Activated CD8-positive, alpha-beta memory T cell treated with anti-CD3 and anti-CD28 coated beads, Interleukin-2, amount 10 ng/mL, durations not matched to agents 7 days and 5 days (primary cell): Measurements from ENCODE around the gene PPP1R3F. TPM values are rescaled to one million over a fixed set of nuclear protein-coding genes. Genes with fewer than 3 reads are reported as not detected.

Experiments
- ATAC-seq: fragments of 150-1000 bp; cut with Tn5 transposase; one replicate; pipeline ENCODE4 v1.10.0; 2021; ENCODE audit warnings: moderate library complexity
- CTCF ChIA-PET: fragments of 350-600 bp; sonication (Branson Sonifier 250); formaldehyde crosslinking; loops from one replicate; lab custom pipeline; 2021; ENCODE audit warnings: antibody characterized with exemption; lab: Charles Lee
- DNase-seq: peaks from one replicate; pipeline ENCODE4 v3.0.0-alpha.2; 2020
- H3K27ac Mint-ChIP-seq: one replicate; pipeline ENCODE4 v1.8.0; 2021; ENCODE audit warnings: mild to moderate bottlenecking, mixed read lengths
- H3K27me3 Mint-ChIP-seq: one replicate; pipeline ENCODE4 v1.8.0; 2021; ENCODE audit warnings: mixed read lengths
- H3K36me3 Mint-ChIP-seq: one replicate; pipeline ENCODE4 v1.8.0; 2021; ENCODE audit warnings: mild to moderate bottlenecking, mixed read lengths
- H3K4me1 Mint-ChIP-seq: one replicate; pipeline ENCODE4 v1.8.0; 2021; ENCODE audit warnings: mixed read lengths
- H3K4me3 Mint-ChIP-seq: one replicate; pipeline ENCODE4 v1.8.0; 2021; ENCODE audit warnings: mild to moderate bottlenecking, moderate library complexity, mixed read lengths
- H3K9me3 Mint-ChIP-seq: one replicate; pipeline ENCODE4 v1.8.0; 2022; ENCODE audit warnings: low read depth, mixed read lengths
- total RNA-seq, 2 experiments: library from RNA; stranded (reverse); gene quantifications; one replicate each; pipeline ENCODE4 v1.2.3, GENCODE V29; 2021

PPP1R3F gene
- total RNA-seq, 2 experiments from 2014 or later = 13.9 to 14.4 TPM

DNA sequence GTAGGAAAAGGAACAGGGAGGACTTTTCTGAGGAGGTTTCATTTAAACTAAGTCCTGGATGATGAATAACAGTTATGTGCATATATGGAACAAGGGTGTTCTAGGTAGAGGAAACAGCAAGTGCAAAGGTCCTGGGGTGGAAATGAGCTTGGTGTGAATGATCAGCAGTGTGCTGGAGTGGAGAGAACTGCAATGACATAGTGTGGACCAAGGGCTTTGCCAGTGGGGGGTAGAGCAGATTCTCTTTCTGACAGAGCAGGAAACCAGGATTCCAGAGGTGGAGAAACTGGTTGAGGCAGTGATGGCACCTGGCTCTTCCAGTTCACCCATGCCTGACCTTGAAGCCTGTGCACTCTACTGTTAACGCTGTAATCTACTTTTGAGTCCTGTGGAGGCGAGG lies 1.7 kb downstream of the PPP1R3F start:
- no peak for ATAC-seq
- H3K4me3 Mint-ChIP-seq = peak overlapping the region; percentile 80
- CTCF ChIA-PET = interaction anchor here (0.9 to 2.6 kb wide), 3 partner anchors 10 to 80 kb away, joined by 3 to 6 read pairs (median 5); no protein-coding TSS in a partner anchor
- no peak for DNase-seq
- H3K27me3 Mint-ChIP-seq = no peaks in the 10 kb centered on the region
- peaks cover 32% of the 10 kb centered on the region for H3K36me3 Mint-ChIP-seq
- peaks cover 70% of the 10 kb centered on the region for H3K4me1 Mint-ChIP-seq
- no peaks in the 10 kb centered on the region for H3K9me3 Mint-ChIP-seq
- H3K27ac Mint-ChIP-seq = peak overlapping the region; percentile 95

DNA sequence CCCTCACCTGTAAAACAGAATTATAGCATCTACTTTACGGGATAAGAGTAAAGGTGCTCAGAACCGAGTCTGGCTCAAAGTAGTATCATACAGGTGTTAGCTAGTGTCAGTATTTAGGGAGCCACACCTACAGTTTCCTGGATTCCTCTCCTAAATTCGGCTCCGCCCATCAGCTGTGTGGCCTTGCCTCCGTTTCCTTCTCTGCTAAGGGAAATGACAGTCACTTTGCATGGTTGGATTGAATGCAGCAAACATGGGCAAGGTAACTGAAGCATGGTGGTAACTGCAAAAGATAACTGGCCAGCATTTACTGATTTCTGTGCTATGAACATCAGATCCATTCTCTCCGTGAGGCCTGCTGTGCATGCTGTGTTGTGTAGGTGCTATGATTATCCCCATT lies 2.8 kb downstream of the PPP1R3F start:
- Mint-ChIP-seq H3K4me1 (peaks cover 75% of the 10 kb centered on the region), H3K27me3 (no peaks in the 10 kb centered on the region), H3K9me3 (no peaks in the 10 kb centered on the region), H3K36me3 (peaks cover 32% of the 10 kb centered on the region), H3K27ac (peak overlapping the region; percentile 95), H3K4me3 (peak overlapping the region; percentile 80)
- CTCF ChIA-PET = interaction anchor here (1.3 to 2.1 kb wide), 4 partner anchors 15 to 117 kb away, joined by 4 to 6 read pairs (median 6); no protein-coding TSS in a partner anchor
- DNase-seq (peak; percentile 59), ATAC-seq (no peak)

DNA sequence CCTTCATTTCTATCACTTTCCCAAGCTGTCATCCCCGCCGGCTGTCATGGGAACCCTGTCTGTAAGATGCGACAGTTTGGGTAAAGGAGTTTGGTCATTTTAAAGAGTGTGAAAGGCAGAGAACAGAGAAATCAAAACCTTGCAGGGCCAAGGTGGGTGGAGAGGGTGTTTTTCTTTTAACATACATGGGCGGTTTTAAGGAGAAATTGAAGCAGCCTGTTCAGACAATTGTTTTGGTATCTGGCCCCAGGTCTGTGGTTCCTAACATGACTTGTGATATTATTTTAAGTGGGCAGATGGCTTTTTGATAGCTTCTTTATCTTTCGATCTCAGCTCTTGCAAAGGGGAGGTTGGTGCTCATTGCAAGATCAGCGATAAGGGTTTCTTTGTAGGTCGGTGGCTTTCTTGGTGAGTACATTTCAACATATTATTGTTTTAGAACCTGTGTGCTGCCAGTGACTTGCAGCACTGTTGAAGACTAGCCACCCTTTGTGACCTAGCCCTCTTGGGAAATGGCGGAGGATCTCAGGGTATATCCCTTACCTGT lies 3.7 kb downstream of the PPP1R3F start:
- peak overlapping the region; percentile 95 for H3K27ac Mint-ChIP-seq
- DNase-seq (peak; percentile 77), ATAC-seq (peak; percentile 2)
- H3K36me3 Mint-ChIP-seq = peaks cover 32% of the 10 kb centered on the region
- H3K4me1 Mint-ChIP-seq = peaks cover 76% of the 10 kb centered on the region
- peak overlapping the region; percentile 80 for H3K4me3 Mint-ChIP-seq
- no peaks in the 10 kb centered on the region for H3K9me3 Mint-ChIP-seq
- H3K27me3 Mint-ChIP-seq = no peaks in the 10 kb centered on the region
- CTCF ChIA-PET = interaction anchor here (1.3 to 2.1 kb wide), 4 partner anchors 14 to 118 kb away, joined by 4 to 6 read pairs (median 6); no protein-coding TSS in a partner anchor

DNA sequence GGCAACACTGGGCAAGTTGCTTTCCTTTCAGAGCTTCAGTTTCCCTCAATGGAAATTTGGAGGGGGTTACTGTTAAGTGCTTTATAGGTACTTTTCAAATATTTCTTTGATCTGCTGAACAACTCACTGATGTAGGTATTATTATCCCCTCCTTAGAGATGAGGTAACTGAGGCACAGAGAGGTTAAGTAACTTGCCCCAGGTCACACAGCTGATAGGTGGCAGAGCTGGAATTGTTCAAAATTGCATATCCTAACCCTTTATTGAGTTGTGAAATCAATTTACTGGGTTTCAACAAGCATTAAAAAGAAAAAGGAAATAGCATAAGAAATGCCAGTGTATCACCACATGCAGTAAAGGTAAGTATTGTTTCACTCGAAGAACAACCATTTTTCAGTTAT lies 6.6 kb downstream of the PPP1R3F start:
- Mint-ChIP-seq H3K4me3 (peak overlapping the region; percentile 32), H3K4me1 (peaks cover 88% of the 10 kb centered on the region), H3K36me3 (peaks cover 31% of the 10 kb centered on the region), H3K27ac (peak overlapping the region; percentile 95), H3K9me3 (no peaks in the 10 kb centered on the region), H3K27me3 (no peaks in the 10 kb centered on the region)
- no peak for DNase-seq
- no peak for ATAC-seq
- CTCF ChIA-PET = no interaction called here

DNA sequence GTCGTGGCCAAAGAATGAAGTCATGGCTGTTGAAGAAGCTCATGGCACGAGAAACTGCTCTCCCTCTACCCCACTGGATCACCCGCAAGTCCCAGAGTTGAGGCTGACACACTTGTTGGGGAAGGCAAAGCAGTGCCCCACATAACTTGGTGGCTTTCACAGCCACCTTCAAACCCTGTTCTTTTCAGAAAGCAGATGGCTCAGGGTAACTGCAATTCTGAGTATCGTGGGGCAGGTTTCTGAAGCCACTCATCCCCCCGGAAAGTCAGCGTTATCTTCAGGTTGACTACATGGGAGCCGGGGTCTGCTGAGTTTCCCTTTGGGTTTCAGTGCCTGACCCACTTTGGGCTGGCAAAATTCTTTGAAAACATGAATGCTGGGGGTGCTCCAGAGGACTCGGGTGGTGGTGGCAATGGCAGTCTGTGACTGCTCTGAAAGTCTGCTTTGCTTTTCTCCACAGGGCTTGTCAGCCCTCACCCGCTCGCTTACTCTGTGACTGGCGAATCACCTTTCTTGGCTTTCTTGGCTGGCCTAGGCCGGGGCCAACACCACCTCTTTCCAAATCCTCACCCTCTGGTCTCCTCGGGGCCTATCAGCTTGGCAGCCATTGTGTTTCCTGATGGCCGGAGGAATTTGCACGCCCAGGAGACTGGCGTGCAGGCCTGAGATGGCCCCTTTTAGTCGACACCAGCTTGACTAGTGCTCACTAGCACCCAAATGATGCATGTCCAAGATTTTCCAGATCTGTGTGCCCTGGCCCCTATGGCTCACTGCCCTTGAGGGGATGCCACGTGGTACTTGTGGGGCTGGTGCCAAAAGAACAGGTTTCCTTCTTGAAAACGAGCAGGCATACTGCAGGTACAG lies 7.3 kb downstream of the PPP1R3F start:
- no peaks in the 10 kb centered on the region for H3K9me3 Mint-ChIP-seq
- peak; percentile 4 for ATAC-seq
- H3K36me3 Mint-ChIP-seq = peaks cover 27% of the 10 kb centered on the region
- peaks cover 84% of the 10 kb centered on the region for H3K4me1 Mint-ChIP-seq
- H3K4me3 Mint-ChIP-seq = peak overlapping the region; percentile 60
- no peaks in the 10 kb centered on the region for H3K27me3 Mint-ChIP-seq
- peak overlapping the region; percentile 95 for H3K27ac Mint-ChIP-seq
- CTCF ChIA-PET = no interaction called here
- peak; percentile 56 for DNase-seq

DNA sequence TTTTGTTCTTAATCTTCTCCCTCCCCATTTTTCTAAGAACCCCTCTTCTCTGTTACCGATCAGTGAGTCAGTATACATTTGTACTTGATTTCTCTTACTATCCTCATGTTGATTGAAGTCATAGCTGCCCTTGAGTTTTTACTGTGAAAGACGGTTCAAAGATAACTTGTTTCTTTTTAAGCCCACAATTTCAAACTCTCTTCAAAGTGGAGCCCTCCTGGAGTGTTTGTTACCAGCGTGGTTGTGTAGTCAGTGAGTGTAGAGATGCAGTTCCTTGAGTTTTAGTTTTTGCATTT lies 7.9 kb downstream of the PPP1R3F start:
- Mint-ChIP-seq H3K36me3 (peaks cover 29% of the 10 kb centered on the region), H3K9me3 (no peaks in the 10 kb centered on the region), H3K27ac (peak overlapping the region; percentile 95), H3K27me3 (no peaks in the 10 kb centered on the region), H3K4me1 (peaks cover 83% of the 10 kb centered on the region), H3K4me3 (peak overlapping the region; percentile 60)
- DNase-seq = peak; percentile 35
- ATAC-seq = no peak
- CTCF ChIA-PET = no interaction called here

DNA sequence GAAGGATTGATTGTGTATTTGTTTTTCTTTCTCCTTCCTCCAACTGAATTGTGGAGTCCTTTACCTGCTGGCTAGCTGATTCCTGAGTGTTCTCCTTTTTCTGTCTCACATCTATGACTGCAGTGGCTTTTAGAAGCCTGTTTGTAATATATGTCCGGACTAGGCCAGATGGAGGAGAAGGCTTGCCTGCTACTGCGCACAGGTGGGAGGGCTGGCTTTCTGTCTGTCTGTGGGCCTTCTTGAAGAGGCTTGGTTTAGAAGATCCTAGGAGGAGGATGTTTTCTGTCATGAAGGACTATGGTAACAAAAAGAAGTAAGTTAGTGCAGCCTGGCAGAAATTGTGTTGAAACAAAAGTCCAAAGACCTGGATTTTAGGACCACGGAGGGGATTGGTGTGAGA lies 8.5 kb downstream of the PPP1R3F start:
- no peak for DNase-seq
- Mint-ChIP-seq H3K9me3 (no peaks in the 10 kb centered on the region), H3K27me3 (no peaks in the 10 kb centered on the region), H3K27ac (peak overlapping the region; percentile 95), H3K4me1 (peaks cover 80% of the 10 kb centered on the region), H3K36me3 (peaks cover 29% of the 10 kb centered on the region), H3K4me3 (peak overlapping the region; percentile 60)
- ATAC-seq = no peak
- CTCF ChIA-PET = no interaction called here

DNA sequence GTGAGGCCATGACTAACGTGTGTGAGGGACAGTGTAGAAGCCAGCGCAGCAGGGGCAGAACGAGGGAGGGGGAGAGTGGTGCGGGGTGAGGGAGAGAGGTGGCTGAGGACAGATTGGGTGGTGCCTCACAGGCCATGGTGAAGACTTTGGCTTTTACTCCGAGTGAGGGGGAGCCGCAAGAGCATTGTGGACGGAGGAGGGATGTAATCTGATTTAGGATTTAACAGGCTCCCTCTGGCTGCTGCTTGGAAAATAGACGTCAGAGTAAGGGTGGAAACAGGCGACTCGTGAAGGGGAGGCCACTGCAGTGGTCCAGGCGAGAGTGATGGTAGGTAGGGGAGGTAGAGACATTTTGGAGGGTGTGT lies 13.0 kb downstream of the PPP1R3F start:
- H3K36me3 Mint-ChIP-seq = peaks cover 17% of the 10 kb centered on the region
- peaks cover 44% of the 10 kb centered on the region for H3K4me1 Mint-ChIP-seq
- H3K27ac Mint-ChIP-seq = no peak overlapping the region
- no peak overlapping the region for H3K4me3 Mint-ChIP-seq
- H3K9me3 Mint-ChIP-seq = no peaks in the 10 kb centered on the region
- no peak for ATAC-seq
- no peaks in the 10 kb centered on the region for H3K27me3 Mint-ChIP-seq
- CTCF ChIA-PET = no interaction called here
- no peak for DNase-seq

DNA sequence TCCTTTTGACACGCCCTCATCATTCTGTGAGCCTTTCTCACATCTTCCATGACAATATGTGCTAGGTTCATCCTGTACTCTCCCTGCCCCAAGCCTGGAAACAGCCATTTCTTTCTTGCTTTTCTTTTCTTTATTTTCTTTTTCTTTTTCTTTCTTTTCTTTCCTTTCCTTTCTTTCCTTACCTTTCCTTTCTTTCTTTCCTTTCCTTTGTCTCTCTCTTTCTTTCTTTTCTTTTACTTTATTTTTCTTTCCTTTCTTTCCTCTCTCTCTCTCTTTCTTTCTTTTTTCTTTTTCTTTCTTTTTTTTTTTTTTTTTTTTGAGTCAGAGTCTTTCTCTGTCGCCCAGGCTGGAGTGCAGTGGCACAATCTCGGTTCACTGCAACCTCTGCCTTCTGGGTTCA lies 14.6 kb downstream of the PPP1R3F start:
- peaks cover 44% of the 10 kb centered on the region for H3K4me1 Mint-ChIP-seq
- H3K4me3 Mint-ChIP-seq = no peak overlapping the region
- DNase-seq = no peak
- H3K9me3 Mint-ChIP-seq = no peaks in the 10 kb centered on the region
- H3K27me3 Mint-ChIP-seq = no peaks in the 10 kb centered on the region
- no peak overlapping the region for H3K27ac Mint-ChIP-seq
- peaks cover 17% of the 10 kb centered on the region for H3K36me3 Mint-ChIP-seq
- no peak for ATAC-seq
- CTCF ChIA-PET = no interaction called here

DNA sequence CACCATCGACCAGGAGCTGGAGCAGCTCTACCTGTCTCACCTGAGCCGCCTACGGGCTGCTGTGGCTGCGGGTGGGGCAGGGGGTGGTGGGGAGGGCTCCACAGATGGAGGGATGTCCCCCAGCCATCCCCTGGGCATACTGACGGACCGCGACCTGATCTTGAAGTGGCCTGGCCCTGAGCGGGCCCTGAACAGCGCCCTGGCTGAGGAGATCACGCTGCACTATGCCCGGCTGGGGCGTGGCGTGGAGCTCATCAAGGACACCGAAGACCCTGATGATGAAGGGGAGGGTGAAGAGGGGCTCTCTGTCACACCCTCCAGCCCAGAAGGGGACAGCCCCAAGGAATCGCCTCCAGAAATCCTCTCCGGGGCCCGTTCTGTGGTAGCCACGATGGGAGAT lies 16.5 kb downstream of the PPP1R3F start:
- H3K27ac Mint-ChIP-seq = no peak overlapping the region
- ATAC-seq (no peak), DNase-seq (no peak)
- no peaks in the 10 kb centered on the region for H3K27me3 Mint-ChIP-seq
- H3K4me1 Mint-ChIP-seq = peaks cover 35% of the 10 kb centered on the region
- H3K9me3 Mint-ChIP-seq = no peaks in the 10 kb centered on the region
- H3K4me3 Mint-ChIP-seq = no peak overlapping the region
- H3K36me3 Mint-ChIP-seq = peaks cover 12% of the 10 kb centered on the region
- CTCF ChIA-PET = no interaction called here

DNA sequence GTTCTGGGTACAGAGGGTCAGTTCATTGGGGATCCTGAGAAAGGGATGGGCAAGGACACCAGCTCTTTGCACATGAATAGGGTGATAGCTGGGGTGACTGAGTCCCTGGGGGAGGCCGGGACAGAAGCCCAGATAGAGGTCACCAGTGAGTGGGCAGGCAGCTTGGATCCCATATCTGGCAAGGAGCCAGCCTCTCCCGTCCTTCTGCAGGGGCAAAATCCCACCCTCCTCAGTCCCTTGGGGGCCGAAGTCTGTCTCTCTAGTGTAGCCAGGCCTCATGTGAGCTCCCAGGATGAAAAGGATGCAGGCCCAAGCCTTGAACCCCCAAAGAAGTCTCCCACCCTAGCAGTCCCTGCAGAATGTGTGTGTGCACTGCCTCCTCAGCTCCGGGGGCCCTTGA lies 17.0 kb downstream of the PPP1R3F start:
- DNase-seq (no peak), ATAC-seq (no peak)

DNA sequence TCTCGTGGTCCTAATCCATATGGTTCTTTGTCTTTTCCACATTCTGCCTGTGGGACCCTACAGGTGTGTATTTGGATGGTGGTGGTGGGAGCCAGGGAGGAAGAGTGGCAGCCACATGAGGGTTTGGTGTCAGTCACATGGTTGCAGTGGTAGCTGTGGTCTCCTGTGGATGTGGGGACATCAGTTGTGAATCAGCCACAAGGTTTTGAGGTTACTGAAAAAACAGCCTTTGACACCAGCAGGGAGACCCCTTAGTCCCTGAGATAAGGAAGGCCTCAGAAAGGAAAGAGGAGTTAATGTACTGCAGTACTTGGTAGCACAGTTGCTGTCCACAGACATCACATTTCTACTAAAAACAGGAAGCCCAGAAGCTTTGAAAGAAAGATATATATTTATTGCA lies 18.1 kb downstream of the PPP1R3F start:
- Mint-ChIP-seq H3K4me3 (no peak overlapping the region), H3K27ac (peak overlapping the region; percentile 59), H3K27me3 (no peaks in the 10 kb centered on the region), H3K4me1 (peaks cover 38% of the 10 kb centered on the region), H3K9me3 (no peaks in the 10 kb centered on the region), H3K36me3 (peaks cover 7% of the 10 kb centered on the region)
- CTCF ChIA-PET = interaction anchor here (1.2 to 1.6 kb wide), 2 partner anchors 14 to 95 kb away, joined by 3 to 6 read pairs; no protein-coding TSS in a partner anchor
- ATAC-seq = peak; percentile 54
- peak; percentile 67 for DNase-seq

More for the DNA sequence above, 17.0 kb downstream of the PPP1R3F start:
- H3K27me3 Mint-ChIP-seq = no peaks in the 10 kb centered on the region
- H3K36me3 Mint-ChIP-seq = peaks cover 12% of the 10 kb centered on the region
- H3K4me3 Mint-ChIP-seq = no peak overlapping the region
- H3K27ac Mint-ChIP-seq = no peak overlapping the region
- H3K4me1 Mint-ChIP-seq = peaks cover 35% of the 10 kb centered on the region
- no peaks in the 10 kb centered on the region for H3K9me3 Mint-ChIP-seq
- CTCF ChIA-PET = interaction anchor here (1.6 kb wide), 1 partner anchor 13 kb away, joined by 6 read pairs; no protein-coding TSS in a partner anchor

DNA sequence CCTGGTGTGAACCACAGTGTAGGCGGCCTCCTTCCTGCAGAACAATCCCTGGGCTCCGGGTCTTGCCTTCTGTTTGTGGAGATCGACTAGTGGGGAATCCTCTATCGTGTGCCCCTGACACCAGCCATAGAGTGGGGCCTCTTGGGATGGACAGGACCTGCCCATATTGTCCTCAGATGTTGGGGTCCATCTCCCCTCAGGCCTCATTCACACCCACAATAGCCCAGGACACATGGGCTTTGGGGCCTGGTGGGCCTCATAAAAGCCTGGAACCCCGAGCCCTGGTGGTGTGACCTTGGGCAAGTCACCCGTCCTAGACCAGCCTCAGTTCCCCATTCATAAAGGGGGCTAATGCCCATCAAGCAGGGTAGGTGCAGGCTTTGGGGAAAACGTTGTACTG lies 20.6 kb downstream of the PPP1R3F start:
- DNase-seq = no peak
- H3K27ac Mint-ChIP-seq = no peak overlapping the region
- peaks cover 6% of the 10 kb centered on the region for H3K36me3 Mint-ChIP-seq
- H3K27me3 Mint-ChIP-seq = no peaks in the 10 kb centered on the region
- H3K9me3 Mint-ChIP-seq = no peaks in the 10 kb centered on the region
- peaks cover 34% of the 10 kb centered on the region for H3K4me1 Mint-ChIP-seq
- CTCF ChIA-PET = no interaction called here
- no peak overlapping the region for H3K4me3 Mint-ChIP-seq
- no peak for ATAC-seq
